GM12878 (cell line): ENCODE data around the gene PRR12. TPM values are rescaled to one million over a fixed set of nuclear protein-coding genes. Genes with fewer than 3 reads are reported as not detected.
A peak's percentile ranks its signal among the peaks of the same experiment; 100 is the strongest.

Experiments used
- ASH2L ChIP-seq: fragments of 300-600, 200-600 bp; sonication (generic); IDR thresholded peaks from 2 replicates; pipeline ENCODE4 v1.6.1; 2017; ENCODE audit warnings: low read depth, mild to moderate bottlenecking, borderline replicate concordance
- CHD1 ChIP-seq: IDR thresholded peaks from 2 replicates; pipeline ENCODE4 v1.6.1; 2012; ENCODE audit warnings: low read depth, low read length, improper control_type of control experiment
- CHD4 ChIP-seq: fragments of 200-600 bp; sonication (generic); IDR thresholded peaks from 2 replicates; pipeline ENCODE4 v1.6.1; 2016; ENCODE audit warnings: mild to moderate bottlenecking
- CREM ChIP-seq: IDR thresholded peaks from 2 replicates; pipeline ENCODE4 v1.6.1; 2014; ENCODE audit warnings: antibody characterized with exemption, low read depth
- DPF2 ChIP-seq: fragments of 450-650 bp; IDR thresholded peaks from 2 replicates; pipeline ENCODE4 v1.6.1; 2017; ENCODE audit warnings: mild to moderate bottlenecking
- EED ChIP-seq: sonication (generic); IDR thresholded peaks from 2 replicates; pipeline ENCODE4 v1.6.1; 2016; ENCODE audit warnings: antibody characterized with exemption, low read depth
- ESRRA ChIP-seq: IDR thresholded peaks from 2 replicates; pipeline ENCODE4 v1.6.1; 2012; ENCODE audit warnings: mild to moderate bottlenecking, low read length, improper control_type of control experiment
- GATAD2B ChIP-seq: fragments of 450-650 bp; conservative IDR thresholded peaks from 2 replicates; pipeline ENCODE4 v1.6.1; 2017; ENCODE audit warnings: low read depth, mild to moderate bottlenecking, moderate library complexity
- JUND ChIP-seq: IDR thresholded peaks from 2 replicates; pipeline ENCODE4 v1.6.1; 2012; ENCODE audit warnings: low read depth, mild to moderate bottlenecking, low read length, improper control_type of control experiment, moderate library complexity
- NFXL1 ChIP-seq: fragments of 450-650 bp; IDR thresholded peaks from 2 replicates; pipeline ENCODE4 v1.6.1; 2017; ENCODE audit warnings: antibody characterized with exemption, mild to moderate bottlenecking, borderline replicate concordance
- PKNOX1 ChIP-seq: fragments of 450-650 bp; IDR thresholded peaks from 2 replicates; pipeline ENCODE4 v1.6.1; 2016; ENCODE audit warnings: mild to moderate bottlenecking
- POU2F2 ChIP-seq: IDR thresholded peaks from 3 replicates; pipeline ENCODE4 v1.6.1; 2011; ENCODE audit warnings: low read depth, mild to moderate bottlenecking, low read length, borderline replicate concordance
- SREBF2 ChIP-seq: IDR thresholded peaks from 2 replicates; pipeline ENCODE4 v1.6.1; 2012; ENCODE audit warnings: mild to moderate bottlenecking, low read length
- STAT1 ChIP-seq: fragments of 450-650 bp; conservative IDR thresholded peaks from 2 replicates; pipeline ENCODE4 v1.6.1; 2014; ENCODE audit warnings: antibody characterized with exemption, mild to moderate bottlenecking
- SUPT20H ChIP-seq: IDR thresholded peaks from 2 replicates; pipeline ENCODE4 v1.6.1; 2011; ENCODE audit warnings: low read depth, mild to moderate bottlenecking, low read length, moderate library complexity, borderline replicate concordance; ENCODE audit not compliant: control insufficient read depth
- TARDBP ChIP-seq: IDR thresholded peaks from 2 replicates; pipeline ENCODE4 v1.6.1; 2016; ENCODE audit warnings: borderline replicate concordance
- ZNF384 ChIP-seq: IDR thresholded peaks from 2 replicates; pipeline ENCODE4 v1.6.1; 2012; ENCODE audit warnings: low read depth, mild to moderate bottlenecking, low read length, improper control_type of control experiment, borderline replicate concordance
- polyA plus RNA-seq, 11 experiments: library from polyadenylated mRNA; depleted of rRNA in 4 of 11; unstranded in 6 of 11; stranded (reverse) in 5 of 11; fragments of >200 nt; fragmentation: Nextera tagmentation in 4 of 11; fragmentation: Illumina TruSeq in 1 of 11; extraction: Ambion mirVana in 4 of 11; extraction: Trizol in 1 of 11; gene quantifications; 1 replicate in 1 of 11; 2 replicates in 10 of 11; pipeline versions ENCODE4 v1.2.1 to v1.2.3, GENCODE V29; 2011 to 2016; ENCODE audit warnings: inconsistent platforms in 2 of 11, missing spikeins in 2 of 11, low read depth in 1 of 11
- total RNA-seq, 4 experiments: library from RNA; depleted of rRNA in 3 of 4; stranded (reverse); fragments of >200 nt in 3 of 4; fragmentation: Illumina TruSeq in 1 of 4; extraction: Trizol in 1 of 4; gene quantifications; 2 replicates each; pipeline versions ENCODE4 v1.2.1 to v1.2.3, GENCODE V29; 2013 to 2021
- TF ChIP-seq, protein P1 (sequence below): IDR thresholded peaks from 2 replicates; pipeline ENCODE4 v1.6.1; 2012; ENCODE audit warnings: low read depth, low read length, improper control_type of control experiment
- TF ChIP-seq, protein P2 (sequence below): IDR thresholded peaks from 2 replicates; pipeline ENCODE4 v1.6.1; 2011; ENCODE audit warnings: borderline replicate concordance, low read depth, mild to moderate bottlenecking, moderate library complexity, mixed read lengths, low read length; ENCODE audit not compliant: insufficient read depth; ENCODE audit errors: extremely low read length
- TF ChIP-seq, protein P3 (sequence below): fragments of 450-650 bp; IDR thresholded peaks from 2 replicates; pipeline ENCODE4 v1.6.1; 2017; ENCODE audit warnings: low read depth, mild to moderate bottlenecking, moderate library complexity
- TF ChIP-seq, protein P4 (sequence below): IDR thresholded peaks from 2 replicates; pipeline ENCODE4 v1.6.1; 2011; ENCODE audit warnings: borderline replicate concordance, low read depth, mild to moderate bottlenecking, moderate library complexity, low read length; ENCODE audit not compliant: insufficient read depth, poor library complexity, severe bottlenecking

Gene PRR12
- total and polyA plus RNA-seq, 10 of the 15 experiments (the other 5 are each of a cell fraction or from before 2014, with no cell fraction given): 0.02 to 25.3 (median 1.6) TPM

- TF ChIP-seq ASH2L (no peak), CREM (0 out of 2 replicates have a peak, but pooled peaks have one; percentile 10), ZNF384 (no peak), STAT1 (no peak), SUPT20H (no peak), DPF2 (0 out of 2 replicates have a peak, but pooled peaks have one; percentile 49), TARDBP (no peak), CHD4 (no peak), POU2F2 (no peak), NFXL1 (no peak), JUND (no peak), CHD1 (no peak; the same call in 1 of the 2 replicates), SREBF2 (no peak), GATAD2B (no peak; the same call in 1 of the 2 replicates), EED (0 out of 2 replicates have a peak, but pooled peaks have one; percentile 9), ESRRA (no peak), PKNOX1 (peak; percentile 41; the same call in 1 of the 2 replicates)
- TF ChIP-seq, protein P1, sequence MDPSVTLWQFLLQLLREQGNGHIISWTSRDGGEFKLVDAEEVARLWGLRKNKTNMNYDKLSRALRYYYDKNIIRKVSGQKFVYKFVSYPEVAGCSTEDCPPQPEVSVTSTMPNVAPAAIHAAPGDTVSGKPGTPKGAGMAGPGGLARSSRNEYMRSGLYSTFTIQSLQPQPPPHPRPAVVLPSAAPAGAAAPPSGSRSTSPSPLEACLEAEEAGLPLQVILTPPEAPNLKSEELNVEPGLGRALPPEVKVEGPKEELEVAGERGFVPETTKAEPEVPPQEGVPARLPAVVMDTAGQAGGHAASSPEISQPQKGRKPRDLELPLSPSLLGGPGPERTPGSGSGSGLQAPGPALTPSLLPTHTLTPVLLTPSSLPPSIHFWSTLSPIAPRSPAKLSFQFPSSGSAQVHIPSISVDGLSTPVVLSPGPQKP: no peak
- TF ChIP-seq, protein P2, sequence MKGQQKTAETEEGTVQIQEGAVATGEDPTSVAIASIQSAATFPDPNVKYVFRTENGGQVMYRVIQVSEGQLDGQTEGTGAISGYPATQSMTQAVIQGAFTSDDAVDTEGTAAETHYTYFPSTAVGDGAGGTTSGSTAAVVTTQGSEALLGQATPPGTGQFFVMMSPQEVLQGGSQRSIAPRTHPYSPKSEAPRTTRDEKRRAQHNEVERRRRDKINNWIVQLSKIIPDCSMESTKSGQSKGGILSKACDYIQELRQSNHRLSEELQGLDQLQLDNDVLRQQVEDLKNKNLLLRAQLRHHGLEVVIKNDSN: no peak
- TF ChIP-seq, protein P3, sequence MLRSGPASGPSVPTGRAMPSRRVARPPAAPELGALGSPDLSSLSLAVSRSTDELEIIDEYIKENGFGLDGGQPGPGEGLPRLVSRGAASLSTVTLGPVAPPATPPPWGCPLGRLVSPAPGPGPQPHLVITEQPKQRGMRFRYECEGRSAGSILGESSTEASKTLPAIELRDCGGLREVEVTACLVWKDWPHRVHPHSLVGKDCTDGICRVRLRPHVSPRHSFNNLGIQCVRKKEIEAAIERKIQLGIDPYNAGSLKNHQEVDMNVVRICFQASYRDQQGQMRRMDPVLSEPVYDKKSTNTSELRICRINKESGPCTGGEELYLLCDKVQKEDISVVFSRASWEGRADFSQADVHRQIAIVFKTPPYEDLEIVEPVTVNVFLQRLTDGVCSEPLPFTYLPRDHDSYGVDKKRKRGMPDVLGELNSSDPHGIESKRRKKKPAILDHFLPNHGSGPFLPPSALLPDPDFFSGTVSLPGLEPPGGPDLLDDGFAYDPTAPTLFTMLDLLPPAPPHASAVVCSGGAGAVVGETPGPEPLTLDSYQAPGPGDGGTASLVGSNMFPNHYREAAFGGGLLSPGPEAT: no peak
- TF ChIP-seq, protein P4, sequence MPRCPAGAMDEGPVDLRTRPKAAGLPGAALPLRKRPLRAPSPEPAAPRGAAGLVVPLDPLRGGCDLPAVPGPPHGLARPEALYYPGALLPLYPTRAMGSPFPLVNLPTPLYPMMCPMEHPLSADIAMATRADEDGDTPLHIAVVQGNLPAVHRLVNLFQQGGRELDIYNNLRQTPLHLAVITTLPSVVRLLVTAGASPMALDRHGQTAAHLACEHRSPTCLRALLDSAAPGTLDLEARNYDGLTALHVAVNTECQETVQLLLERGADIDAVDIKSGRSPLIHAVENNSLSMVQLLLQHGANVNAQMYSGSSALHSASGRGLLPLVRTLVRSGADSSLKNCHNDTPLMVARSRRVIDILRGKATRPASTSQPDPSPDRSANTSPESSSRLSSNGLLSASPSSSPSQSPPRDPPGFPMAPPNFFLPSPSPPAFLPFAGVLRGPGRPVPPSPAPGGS: peak; percentile 13
These were observed 73.4 kb downstream of the PRR12 start (continued) for GRCh38 chr19:49664171-49665035.
